Coronary artery (tissue), 2 donors: ENCODE data around the gene PPP1R13L.

Experiments
- DNase-seq: peaks from one replicate; pipeline ENCODE4 v3.0.0-alpha.2; 2017; ENCODE audit warnings: low spot score
- H3K27ac ChIP-seq, 2 donors: fragments of 200-600 bp; sonication (generic); one replicate each; pipeline ENCODE4 v1.5.1; 2016 to 2019
- H3K4me3 ChIP-seq: fragments of 200-600 bp; sonication (generic); 2 replicates; pipeline ENCODE4 v1.5.1; 2016; ENCODE audit warnings: mild to moderate bottlenecking, moderate library complexity
- CTCF ChIP-seq: fragments of 200-600 bp; sonication (generic); IDR thresholded peaks from one replicate; pipeline ENCODE4 v1.5.1; 2019; ENCODE audit warnings: antibody characterized with exemption

PPP1R13L gene

DNA sequence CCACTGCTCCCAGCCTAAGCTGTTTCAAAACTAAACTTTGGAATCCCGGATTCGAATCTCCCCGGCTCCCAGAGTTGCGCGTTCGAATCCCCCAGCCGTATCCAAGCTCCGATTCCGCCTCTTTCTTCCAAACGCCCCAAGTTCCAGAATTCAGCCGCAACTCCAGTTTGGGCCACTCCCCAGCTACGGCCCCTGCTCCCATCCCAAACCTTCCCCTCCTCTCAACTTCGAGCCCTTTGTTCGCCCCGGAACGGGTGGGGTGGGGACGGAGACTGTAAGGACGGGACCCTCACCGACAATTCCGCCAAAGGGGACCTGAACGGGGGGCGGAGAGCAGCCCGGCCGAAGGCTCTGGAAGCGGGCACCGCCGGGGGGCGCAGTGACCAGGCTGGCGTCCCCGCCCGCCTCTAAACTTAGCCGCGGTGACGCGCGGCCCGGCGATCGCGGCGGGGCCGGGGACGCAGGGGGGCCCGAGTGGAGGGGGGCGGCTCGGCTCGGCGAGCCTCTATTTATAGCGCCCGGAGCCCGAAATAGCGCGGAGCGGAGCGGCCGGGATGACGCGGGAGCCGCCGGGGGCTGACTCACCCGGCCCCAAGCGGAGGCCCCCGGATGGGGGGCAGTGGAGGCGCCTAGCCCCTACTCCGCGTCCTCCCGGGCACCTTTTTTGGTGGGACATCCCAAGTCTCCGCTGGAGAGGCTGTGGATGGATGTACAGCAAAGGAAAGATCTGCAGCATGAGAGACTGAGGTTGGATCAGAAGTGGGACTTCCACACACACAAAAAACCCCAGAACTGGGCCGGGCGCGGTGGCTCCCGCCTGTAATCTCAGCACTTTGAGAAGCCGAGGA lies 23.7 kb upstream of the PPP1R13L start:
- no peak for TF ChIP-seq CTCF
- Histone ChIP-seq H3K27ac (peak overlapping the region; percentile 87 to 96), H3K4me3 (peak overlapping the region; percentile 64)
- DNase-seq = peak; percentile 92

- peak overlapping the region; percentile 84 to 93 for H3K27ac ChIP-seq
- H3K4me3 ChIP-seq = peak overlapping the region; percentile 76
- TF ChIP-seq CTCF = no peak
- DNase-seq = peak; percentile 92
These were observed 19.6 kb upstream of the PPP1R13L start for GRCh38 chr19:45424191-45425058.

DNA sequence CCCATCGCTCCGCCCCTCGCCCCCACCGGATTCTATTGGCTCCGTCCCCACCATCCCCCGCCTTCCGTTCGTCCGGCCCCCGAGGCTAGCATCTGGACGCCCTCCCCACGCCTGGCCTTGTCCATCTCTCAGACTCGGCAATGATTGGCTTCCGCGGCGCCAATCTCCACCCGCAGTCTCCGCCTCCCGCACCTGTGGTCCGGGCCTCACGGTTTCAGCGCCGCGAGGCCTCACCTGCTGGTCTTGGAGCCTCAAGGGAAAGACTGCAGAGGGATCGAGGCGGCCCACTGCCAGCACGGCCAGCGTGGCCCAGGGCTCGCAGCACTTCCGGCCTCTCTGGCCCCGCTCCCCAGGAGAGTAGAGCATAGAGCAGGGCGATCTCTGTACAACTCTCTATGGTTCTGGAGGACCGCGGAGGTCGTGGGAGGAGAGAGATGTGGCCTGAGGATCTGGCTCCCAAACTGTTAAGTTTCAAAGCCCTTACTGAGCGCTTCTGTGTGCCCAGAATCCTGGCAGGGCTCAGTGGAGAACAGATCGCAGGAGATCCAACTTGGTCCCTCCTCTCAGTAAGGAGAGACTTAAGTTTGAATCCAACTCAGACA lies 18.8 kb upstream of the PPP1R13L start, which contains the start of gene ERCC1:
Gene ERCC1 (minus strand): TSS at position 329 of the 602 bp plus-strand sequence. CDS start 543 bp downstream, outside the sequence.
- TF ChIP-seq CTCF = no peak
- peak; percentile 95 for DNase-seq
- Histone ChIP-seq H3K4me3 (peak within 1 kb of the TSS; percentile 76), H3K27ac (peak within 1 kb of the TSS; percentile 84 to 93)

DNA sequence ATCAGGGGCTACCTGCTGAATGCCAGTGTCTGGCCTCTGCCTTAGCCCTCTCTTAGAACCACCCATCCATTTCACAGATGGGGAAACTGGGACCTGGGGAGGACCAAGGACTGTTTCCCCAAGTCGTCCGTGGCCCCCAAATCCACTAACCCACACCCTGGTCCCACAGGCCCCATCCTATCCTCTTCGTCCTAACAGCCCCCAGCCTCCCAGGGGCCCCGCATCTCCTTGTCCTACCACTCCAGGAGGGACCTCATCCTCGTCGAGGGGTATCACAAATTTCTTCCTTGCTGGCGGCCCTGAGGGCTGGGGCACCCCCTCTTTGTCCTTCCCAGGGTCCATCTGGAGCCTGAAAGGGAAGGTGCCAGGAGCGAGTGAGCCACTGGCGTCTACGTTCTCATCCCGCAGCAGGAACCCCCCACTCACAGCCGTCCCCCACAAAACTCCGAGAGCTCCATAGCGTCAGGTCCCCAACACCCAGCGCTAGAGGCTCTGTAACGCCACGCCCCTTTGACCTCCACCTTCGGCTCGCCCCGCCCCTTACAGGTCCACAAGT lies 18.2 kb upstream of the PPP1R13L start:
- DNase-seq = no peak
- no peak for TF ChIP-seq CTCF
- peak overlapping the region; percentile 84 to 93 for H3K27ac ChIP-seq
- peak overlapping the region; percentile 76 for H3K4me3 ChIP-seq

DNA sequence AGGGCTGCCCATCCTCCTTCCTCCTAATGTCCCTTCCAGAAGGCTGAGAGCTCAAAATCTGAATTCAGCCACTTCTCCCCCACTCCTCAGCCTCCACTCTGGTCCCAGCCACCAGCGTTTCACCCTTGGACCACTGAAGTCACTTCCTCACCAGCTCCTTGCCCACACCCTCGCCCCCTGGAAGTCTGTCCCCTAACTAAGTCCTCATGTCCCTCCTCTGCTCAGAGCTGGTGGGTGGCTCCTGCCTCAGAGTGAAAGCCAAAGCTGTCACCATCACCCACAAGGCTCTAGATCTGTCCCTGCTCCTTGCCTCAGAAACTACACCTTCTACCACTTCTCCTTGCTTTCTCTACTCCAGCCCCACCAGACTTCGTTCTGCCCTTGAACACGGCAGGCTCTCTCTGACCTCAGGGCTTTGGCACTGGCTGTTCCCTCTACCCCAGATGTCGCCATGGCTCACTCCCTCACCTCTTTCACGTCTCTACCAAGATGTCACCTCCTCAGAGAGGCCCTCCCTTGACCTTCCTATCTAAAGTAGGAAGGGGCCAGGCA lies 17.2 kb upstream of the PPP1R13L start:
- H3K27ac ChIP-seq = no peak overlapping the region
- no peak for DNase-seq
- H3K4me3 ChIP-seq = no peak overlapping the region
- TF ChIP-seq CTCF = no peak

DNA sequence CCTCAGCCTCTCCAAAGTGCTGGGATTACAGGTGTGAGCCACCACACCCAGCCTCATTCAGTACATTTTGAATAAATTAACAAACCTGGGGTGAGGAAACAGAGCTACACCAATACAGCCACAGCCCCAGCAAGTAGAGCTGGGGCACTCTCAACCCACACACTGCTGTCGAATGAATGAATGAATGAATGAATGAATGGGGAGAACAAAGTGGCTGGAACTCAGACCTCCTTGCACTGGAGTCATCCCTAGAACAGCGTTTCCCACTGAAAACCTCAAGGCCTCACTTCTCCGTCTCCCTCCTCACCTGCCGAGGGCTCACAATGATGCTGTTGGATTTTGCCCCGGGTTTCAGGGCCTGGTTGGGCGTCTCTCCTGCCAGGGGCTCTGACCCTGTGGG lies 16.0 kb upstream of the PPP1R13L start:
- TF ChIP-seq CTCF = no peak
- no peak overlapping the region for H3K4me3 ChIP-seq

More for the DNA sequence above, 16.0 kb upstream of the PPP1R13L start:
- H3K27ac ChIP-seq = no peak overlapping the region
- no peak for DNase-seq
